Inferior parietal cortex (tissue), 1 donor: ENCODE results near the gene TMEM254.
"Not testable (repeated sequence)": the region's sequence is repeated elsewhere in the genome, so short reads cannot be mapped to it uniquely, and the experiment has no call there.

Experiments
- DNase-seq: peaks from one replicate; pipeline ENCODE4 v3.0.0-alpha.2; 2016; ENCODE audit errors: extremely low spot score

The TMEM254 gene

GRCh38 chr10:80133206-80133605, 54.7 kb downstream of the TMEM254 start:
- DNase-seq: no peak

- DNase-seq: not testable (repeated sequence)
These were observed 55.2 kb downstream of the TMEM254 start for GRCh38 chr10:80133687-80134086.

GRCh38 chr10:80136134-80136571, 57.7 kb downstream of the TMEM254 start:
- DNase-seq: no peak

GRCh38 chr10:80137031-80137862, 58.8 kb downstream of the TMEM254 start:
- no peak for DNase-seq

- DNase-seq: no peak
These were observed 59.5 kb downstream of the TMEM254 start for GRCh38 chr10:80137920-80138319.

GRCh38 chr10:80139265-80139664, 60.8 kb downstream of the TMEM254 start:
- no peak for DNase-seq

- DNase-seq: no peak
These were observed 61.8 kb downstream of the TMEM254 start for GRCh38 chr10:80140251-80140650.

- DNase-seq: no peak
These were observed 63.4 kb downstream of the TMEM254 start for GRCh38 chr10:80141696-80142460.
